GM19397 (cell line): ENCODE results near the gene LRRC75A.

Source experiments
- ATAC-seq: cut with Tn5 transposase; IDR thresholded peaks from one replicate; pipeline ENCODE4 v1.9.1; 2021; ENCODE audit warnings: mild to moderate bottlenecking, moderate library complexity; ENCODE audit not compliant: unreplicated experiment

The LRRC75A gene

GRCh38 chr17:16473044-16474011 lies 18.7 kb downstream of the LRRC75A start:
- ATAC-seq, result no peak

DNA sequence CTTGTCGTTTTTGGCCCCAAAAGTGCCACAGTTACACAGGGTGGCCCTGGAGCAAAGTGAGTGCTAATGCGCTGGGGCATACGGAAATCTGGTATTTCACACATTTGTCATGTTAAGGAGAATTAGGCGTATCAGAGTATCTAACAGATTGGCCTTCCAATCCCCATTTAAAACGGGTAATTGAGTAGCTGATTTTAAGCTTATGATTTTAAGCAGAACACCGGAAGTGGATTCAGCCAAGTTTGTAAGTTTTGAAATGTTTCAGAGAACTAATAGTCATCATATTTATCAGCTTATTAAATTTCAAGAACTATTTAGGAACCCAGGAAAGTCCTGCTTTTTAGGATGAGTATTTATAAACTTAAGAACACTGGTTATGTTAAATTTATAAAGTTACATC lies 19.5 kb downstream of the LRRC75A start:
- no peak for ATAC-seq

DNA sequence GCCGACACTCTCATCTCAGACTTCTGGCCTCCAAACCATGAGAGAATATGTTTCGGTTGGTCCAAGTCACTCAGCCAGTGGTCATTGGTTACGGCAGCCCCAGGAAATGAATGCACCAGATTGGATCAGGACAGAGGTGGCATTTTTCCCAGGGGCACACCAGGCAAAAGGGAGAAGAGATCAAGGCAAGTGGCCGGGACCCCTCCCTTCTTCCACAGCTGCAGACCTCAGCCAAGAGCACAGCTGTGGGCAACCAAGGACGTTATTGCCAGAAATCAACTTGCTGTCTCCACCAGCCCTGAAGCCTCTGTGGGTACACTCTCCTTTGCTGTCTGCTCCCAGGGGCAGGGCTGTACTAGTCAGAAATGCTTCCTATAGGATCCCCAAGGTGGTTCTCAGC lies 20.7 kb downstream of the LRRC75A start:
- no peak for ATAC-seq

DNA sequence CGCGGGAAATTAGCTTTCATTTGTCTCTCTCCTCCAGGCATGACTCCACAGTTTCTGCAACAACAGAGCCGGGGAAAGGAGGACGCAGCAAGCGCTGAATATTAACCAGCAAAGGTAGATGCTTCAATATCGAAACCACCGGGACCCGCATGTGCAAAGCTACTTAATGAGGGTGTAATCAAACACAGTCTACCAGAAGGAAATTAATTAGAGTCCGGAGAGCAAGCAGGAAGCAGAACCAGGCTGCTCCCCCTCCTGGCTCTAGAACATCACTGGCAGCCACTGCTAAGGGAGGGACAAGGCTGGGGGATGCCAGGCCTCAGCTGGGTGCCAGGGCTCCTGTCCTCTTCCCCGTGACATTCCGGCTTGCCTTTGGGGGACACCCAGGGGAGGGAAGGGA lies 21.7 kb downstream of the LRRC75A start:
- no peak for ATAC-seq

- no peak for ATAC-seq
Observed at GRCh38 chr17:16468428-16468992, 23.5 kb downstream of the LRRC75A start.

GRCh38 chr17:16467886-16468285 lies 24.1 kb downstream of the LRRC75A start:
- ATAC-seq, result no peak

GRCh38 chr17:16467044-16467443 lies 24.9 kb downstream of the LRRC75A start:
- no peak for ATAC-seq

- no peak for ATAC-seq
Observed at GRCh38 chr17:16466407-16466806, 25.6 kb downstream of the LRRC75A start.

DNA sequence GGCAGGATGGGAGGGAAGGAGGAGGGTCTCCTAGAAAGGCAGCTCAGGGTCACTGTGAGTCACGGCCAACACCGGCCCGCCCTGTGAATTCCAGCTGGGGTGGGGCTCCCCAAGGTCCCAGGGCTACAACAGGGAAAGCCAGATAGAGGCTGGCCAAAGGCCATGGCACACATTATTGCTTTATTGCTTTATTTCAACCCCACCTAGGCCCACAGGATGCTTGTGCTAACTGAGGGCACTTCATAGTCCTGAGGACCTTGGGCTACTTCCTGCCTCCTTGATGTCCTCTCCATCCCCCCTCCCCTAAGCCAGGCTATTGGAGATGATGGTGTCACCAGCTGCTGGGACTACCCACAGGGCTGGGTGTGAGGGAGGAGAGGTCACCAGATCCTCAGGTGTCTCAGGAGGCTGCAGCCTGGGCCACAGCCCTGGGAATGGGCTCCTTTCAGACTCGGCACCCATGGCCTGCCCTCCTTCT lies 26.1 kb downstream of the LRRC75A start:
- no peak for ATAC-seq

DNA sequence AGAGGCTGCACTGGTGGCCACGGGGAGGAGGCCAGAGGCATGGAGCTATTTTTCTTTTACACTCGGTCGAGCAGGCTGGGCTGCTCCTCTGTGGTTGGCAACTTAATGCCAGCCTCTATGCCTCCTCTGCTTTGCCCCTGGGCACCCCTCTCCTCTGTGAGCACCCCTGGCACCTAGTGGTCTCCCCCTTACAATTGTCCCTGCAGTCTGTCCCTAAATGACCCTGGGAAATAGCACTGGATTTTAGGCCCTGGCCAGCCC lies 27.0 kb downstream of the LRRC75A start:
- ATAC-seq, result no peak

DNA sequence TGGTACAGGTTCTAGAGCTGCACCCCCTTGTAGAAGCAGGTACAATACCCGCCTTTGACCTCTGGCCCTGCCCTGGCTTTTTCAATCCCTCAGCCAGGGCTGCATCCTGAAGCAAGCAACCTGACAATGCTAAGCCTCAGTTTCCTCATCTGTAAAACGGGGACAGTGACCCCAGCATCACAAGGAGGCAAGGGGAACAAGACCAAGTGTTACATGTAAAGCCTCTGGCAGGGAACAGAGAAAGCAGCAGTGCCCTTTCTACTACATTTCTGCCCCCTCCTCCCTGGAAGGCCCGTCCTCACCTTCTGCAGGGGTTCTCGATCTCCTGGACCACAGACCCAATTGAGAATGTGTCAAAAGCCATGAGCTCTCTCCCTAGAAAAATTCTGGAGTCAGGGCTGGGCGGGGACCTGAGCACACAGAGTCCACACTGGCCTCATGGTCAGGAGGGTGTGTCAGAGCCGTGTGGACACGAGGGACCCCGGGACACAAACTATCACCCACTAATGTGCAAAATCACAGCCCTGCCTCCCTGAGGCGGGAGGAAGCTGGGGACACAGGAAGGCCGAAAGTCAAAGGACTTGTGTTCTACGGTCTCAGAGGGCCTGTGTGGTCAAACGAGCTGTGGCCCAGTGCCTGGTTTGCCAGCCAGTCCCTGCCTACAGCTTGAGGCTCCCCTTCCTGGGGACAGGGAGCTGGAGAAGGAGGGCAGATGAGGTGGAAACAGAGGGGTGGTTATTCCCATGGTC lies 27.5 kb downstream of the LRRC75A start:
- ATAC-seq, result no peak

DNA sequence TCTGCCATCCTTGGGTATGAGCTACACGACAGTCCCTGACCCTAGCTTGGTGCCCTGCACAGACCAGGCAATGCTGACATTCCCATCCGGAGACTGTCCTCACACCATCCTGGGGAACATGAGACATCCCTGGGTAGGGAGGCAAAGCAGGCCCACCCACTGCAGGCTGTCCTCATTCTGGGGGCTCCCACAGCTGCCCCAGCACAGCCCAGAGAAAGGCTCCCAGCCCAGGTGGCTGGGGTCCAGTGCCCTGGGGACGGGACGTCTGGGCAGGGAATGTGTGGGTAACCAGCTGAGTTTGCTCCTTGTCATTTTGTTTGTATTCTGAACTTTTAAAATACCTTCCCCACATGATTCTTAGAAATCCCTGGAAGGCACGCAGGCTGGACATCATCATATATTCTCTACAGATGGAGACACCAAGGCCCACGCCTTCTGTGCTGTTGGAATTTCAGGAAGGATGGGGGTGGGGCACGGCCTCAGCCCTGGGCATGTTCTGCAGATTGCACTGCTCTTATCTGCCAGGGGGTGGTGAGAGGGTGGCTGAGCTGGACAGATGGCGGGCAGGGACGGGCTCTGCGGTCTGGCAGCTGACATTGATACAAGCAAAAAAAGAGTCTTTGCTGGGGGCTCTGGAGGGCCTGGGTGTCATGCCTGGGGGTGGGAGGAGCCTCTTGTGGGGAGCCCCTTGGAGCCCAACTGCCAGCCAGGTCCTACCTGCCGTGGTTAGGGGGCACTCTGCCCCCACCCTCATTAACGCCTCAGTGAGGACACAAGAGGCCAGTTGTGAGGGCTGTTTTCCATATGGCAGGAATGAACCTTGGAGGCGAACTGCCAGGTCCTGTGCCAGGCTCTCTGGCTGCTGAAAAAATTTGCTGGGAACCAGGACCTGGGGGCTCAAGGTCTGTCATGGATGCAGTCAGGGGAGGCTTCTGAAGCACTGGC lies 28.4 kb downstream of the LRRC75A start:
- no peak for ATAC-seq

DNA sequence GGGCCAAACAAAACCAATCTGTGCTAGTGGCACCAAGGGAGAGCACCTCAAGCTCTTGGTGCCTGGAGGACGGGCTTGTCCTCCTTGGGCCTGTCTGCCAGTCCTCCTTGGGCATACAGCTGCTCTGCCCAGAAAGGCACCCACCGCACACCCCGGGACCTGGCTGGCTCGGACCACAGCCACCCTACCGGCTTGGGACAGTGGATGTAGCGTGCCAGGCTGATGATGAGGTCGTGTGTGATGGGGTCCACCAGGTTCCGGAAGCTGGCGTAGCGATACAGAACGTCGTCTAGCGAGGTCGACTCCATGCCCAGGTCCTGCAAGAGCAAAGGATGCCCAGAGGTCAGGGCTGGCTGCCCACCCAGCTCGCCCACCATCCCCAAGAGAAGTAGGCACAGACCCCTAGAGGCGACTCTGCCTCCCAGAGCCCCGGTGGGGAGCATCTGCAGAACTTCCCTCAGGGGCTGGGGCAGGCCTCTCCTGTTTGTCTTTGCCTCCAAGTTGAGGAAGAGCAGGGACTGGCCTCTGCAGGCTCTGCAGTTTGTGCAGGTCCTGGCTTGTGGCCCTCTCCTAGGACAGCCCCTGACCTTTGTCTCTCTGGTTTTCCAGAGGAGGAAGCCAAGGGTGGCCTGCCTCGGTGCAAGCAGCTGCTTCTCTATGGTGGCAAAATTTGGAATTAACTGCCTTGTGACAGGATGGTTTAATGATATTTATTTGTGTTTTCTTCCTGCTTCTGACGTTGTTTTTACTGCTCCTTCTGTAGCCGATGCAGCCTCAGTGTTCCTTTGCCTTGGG lies 29.7 kb downstream of the LRRC75A start:
- ATAC-seq, result no peak

GRCh38 chr17:16461606-16461866 lies 30.5 kb downstream of the LRRC75A start:
- no peak for ATAC-seq

DNA sequence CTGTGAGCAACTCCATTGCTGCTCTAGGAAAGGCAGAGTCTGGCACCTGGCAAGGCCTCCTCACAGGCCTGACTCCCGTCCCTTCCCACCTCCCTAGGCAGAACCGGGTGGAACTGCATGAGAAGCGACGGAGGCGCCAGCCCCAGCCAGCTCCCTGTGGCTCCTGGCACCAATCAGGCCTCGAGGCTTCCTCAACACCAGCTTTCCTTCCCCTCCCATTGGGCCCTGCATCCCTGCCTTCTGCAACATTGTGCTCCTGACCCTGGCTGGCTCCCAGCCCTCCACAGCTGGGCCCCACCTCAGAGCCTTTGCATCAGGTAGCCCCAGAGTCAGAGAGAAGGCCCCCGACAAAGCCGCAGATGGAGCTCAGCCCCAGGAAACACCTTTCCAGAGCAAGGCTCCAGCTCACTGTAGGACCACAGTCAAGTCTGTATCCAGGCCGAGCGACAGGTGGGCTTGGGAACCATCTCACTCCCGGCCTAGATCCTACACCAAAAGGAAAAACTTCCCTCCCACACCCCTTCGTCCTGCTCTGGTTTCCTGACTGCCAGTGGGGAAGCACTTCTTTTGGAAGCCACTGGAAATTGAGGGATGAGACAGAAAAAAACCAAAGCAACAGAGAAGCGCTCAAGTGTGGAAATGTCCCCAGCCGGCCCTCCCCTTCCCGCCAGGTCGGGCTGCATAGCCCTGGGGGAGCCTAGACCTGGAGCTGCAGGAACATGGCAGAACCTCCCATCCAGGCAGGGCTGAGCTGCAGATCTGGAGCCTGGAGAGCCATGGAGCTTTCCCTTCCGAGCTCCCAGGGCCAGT lies 31.0 kb downstream of the LRRC75A start:
- no peak for ATAC-seq

GRCh38 chr17:16459855-16460550 lies 32.0 kb downstream of the LRRC75A start:
- ATAC-seq, result no peak

DNA sequence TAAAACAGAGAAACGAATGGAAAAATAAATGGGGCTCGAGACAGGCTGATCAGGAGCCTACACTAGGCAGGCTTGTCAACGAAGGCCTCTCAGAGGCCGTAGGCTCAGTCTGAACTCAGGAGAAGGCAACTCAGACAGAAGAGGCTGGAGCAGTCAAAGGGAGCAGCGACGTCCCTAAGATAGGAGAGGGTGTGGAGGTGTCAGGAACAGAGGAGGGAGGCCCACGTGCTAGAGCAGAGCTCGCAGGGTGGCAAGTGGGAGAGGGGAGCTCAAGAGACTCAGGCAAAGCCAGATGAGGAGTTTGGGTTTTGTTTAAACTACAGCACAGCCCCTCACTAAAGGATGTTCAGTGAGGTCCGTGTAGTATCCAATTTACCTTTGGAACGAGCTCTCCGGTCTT lies 32.7 kb downstream of the LRRC75A start:
- ATAC-seq, result no peak

GRCh38 chr17:16456742-16457316 lies 35.2 kb downstream of the LRRC75A start:
- ATAC-seq, result no peak
